Activated CD4-positive, alpha-beta T cell treated with anti-CD3 and anti-CD28 coated beads, Interleukin-2, amount 50 U/mL, for 16 hours (primary cell): ENCODE data around the gene HMGCS1.
"Not testable (repeated sequence)": the region's sequence is repeated elsewhere in the genome, so short reads cannot be mapped to it uniquely, and the experiment has no call there.

Experiments used
- DNase-seq: peaks from one replicate; pipeline ENCODE4 v3.0.0-alpha.2; 2020

Gene HMGCS1

DNA sequence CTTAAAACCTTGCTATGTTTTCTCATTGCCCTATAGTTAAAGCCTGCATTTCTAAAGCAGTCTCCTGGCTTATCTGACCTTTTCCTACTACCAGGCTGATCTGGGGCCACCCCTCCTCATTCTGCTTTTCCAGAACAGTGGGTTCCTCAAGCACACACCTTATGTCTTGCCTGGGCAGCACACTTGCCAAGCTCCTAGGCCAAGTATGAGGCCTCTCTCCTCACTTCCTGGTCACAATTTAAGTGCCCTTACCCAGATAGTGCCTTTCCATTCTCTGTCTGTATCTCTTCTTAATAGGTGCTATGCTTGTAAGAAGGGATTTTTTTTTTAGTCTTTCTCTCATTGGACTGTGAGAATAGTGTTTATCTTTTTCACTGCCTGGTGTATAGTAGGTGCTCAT lies 39.7 kb downstream of the HMGCS1 start:
- no peak for DNase-seq

DNA sequence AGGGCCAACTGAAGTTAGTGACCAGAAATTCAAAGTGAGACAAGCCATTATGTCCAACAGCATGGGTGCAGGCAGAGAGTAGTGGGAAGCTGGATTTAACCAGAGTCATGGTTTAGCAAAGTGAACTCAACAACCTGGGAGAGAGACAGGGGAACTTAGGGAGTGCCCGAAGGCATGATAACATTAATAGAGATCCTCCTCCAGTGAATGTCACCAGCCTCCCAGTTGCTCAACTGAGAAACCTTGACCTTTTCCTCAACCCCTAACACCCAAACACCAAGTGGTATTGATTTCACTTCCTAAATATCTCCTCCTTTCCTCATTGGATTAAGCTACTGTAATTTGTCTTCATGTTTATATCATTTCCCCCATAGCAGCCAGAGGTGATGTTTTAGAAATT lies 42.6 kb downstream of the HMGCS1 start:
- no peak for DNase-seq

DNA sequence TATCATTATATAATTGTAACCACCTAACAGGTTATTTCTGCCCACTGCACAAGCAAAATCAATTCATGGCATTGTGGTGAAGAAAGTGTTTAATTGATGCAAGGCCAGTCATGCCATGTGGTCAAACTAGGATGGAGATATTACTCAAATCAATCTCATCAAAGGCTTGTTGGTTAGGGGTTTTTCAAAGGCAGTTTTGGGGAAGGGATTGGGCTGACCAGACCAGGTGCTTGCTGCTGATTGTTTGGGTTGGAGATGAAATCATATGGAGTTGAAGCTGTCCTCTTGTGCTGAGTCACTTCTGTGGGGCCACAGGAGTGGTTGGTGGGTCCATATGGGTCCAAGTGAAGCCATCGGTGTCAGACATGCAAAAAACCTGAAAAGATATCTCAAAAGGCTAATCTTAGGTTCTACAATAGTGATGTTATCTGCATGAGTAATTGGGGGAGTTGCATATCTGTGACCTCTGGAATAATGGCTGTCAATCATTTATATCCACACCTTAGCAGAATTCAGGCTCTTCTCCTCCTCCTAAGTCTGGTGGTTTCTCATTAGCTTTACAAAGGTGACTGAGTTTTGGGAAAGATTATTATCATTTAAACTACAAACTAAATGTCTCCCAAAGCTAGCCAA lies 44.9 kb downstream of the HMGCS1 start:
- DNase-seq = no peak

DNA sequence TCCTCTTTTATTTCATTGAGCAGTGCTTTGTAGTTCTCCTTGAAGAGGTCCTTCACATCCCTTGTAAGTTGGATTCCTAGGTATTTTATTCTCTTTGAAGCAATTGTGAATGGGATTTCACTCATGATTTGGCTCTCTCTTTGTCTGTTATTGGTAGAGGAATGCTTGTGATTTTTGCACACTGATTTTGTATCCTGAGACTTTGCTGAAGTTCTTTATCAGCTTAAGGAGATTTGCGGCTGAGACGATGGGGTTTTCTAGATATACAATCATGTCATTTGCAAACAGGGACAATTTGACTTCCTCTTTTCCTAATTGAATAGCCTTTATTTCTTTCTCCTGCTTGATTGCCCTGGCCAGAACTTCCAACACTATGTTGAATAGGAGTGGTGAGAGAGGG lies 50.9 kb downstream of the HMGCS1 start:
- DNase-seq = not testable (repeated sequence)

DNA sequence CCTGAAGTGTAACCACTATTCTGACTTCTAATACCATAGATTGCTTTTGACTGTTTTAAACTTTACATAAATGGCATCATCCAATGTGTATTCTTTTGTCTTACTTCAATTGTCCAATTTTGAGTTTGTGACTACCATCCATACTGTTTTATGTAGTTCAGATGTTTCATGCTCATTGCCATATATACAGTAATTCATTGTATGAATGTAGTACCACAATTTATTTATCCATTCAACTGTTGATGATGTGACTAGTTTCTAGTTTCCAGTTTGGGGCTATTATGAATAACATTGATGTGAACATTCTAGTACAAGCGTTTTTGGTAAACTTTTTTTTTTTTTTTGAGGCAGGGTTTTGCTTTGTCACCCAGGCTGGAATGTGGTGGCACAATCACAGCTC lies 55.1 kb downstream of the HMGCS1 start:
- no peak for DNase-seq

DNA sequence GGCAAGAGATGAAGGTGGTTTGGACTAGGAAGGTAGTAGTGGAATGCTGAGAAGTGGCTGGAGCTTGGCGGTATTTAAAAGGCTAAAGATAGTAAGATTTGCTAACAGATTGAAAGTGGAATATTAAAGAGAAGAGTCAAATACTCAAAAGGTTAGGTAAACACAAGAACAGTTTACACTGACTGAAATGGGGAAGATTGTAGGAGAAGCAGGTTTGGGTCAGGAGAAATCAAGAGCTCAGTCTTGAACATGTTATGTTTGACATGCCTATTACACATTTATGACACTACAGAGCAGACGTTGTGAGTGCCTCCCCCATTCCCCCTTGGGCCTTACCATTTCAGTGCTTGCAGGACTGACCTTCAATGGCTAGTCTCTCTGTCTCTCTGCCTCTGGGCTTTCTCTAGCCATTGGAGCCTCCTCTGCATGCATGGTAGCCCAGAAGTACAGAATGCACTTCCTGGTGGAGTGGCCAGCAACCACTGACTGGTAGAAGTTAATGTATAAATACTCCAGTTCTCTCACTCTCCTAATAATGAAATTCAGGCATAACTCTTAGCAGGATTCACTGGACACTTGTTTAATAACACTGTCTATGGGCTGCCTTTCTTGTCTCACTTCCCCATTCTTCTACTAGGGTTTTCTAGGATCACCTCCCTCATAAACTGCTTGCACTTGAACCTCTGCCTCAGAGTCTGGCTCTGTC lies 56.8 kb downstream of the HMGCS1 start:
- DNase-seq = no peak

DNA sequence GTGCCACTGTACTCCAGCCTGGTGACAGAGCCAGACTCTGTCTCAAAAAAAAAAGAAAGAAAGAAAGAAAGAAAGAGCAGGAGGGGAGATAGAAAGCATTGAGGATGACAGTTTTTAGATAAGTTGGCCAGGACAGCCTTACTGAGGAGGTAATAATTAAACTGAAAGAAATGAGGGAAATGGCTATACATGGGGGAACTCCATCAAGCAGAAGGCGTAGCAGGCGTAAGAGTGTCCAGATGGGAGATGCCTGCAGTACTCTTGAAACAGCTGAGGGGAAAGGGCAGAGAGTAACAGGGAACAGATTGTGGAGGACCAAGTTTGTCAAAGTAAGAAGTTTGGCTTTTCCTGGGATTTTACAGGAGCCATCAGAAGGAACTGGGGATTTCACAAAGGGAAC lies 57.5 kb downstream of the HMGCS1 start:
- no peak for DNase-seq

DNA sequence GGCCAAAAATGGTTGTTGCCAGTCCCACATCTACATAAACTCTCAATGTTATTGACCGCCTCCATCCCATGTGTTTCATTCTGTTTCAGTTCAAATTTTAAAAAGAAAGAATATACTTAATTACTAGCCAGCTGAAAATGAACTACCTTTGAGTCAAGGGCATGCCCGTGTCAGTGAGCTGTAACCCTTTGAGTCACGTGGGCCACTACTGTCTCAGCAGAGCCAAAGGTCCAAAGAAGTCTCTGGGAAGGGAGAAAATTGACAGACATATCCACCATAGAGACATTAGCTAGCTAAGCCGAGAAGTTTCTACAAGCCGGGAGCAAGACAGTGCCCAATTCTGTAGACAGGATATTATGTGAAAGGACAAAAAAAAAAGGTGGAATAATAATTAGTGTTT lies 61.5 kb downstream of the HMGCS1 start:
- no peak for DNase-seq

DNA sequence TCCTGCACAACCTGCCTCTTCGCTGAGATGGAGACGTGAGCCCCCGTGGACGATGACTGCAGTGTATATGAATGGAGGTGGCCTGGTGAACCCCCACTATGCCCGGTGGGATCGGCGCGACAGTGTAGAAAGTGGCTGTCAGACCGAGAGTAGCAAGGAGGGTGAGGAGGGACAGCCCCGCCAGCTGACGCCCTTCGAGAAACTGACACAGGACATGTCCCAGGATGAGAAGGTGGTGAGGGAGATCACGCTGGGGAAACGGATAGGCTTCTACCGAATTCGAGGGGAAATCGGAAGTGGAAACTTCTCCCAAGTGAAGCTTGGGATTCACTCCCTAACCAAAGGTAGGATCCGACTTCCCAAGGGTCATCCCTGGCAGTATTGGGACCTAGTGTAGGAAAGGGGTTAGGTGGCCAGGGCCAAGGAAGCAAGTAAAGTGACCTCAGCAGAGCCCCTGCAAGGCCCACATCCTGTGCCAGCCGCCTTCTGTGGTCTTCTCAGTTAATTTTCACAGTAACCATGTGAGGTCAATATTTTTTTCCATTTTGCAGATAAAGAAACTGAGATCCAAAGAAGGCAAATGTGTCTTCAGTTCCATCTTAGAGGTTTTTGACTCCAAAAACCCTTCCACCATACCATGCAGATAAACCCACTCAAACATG lies 67.4 kb downstream of the HMGCS1 start:
- peak; percentile 8 for DNase-seq

DNA sequence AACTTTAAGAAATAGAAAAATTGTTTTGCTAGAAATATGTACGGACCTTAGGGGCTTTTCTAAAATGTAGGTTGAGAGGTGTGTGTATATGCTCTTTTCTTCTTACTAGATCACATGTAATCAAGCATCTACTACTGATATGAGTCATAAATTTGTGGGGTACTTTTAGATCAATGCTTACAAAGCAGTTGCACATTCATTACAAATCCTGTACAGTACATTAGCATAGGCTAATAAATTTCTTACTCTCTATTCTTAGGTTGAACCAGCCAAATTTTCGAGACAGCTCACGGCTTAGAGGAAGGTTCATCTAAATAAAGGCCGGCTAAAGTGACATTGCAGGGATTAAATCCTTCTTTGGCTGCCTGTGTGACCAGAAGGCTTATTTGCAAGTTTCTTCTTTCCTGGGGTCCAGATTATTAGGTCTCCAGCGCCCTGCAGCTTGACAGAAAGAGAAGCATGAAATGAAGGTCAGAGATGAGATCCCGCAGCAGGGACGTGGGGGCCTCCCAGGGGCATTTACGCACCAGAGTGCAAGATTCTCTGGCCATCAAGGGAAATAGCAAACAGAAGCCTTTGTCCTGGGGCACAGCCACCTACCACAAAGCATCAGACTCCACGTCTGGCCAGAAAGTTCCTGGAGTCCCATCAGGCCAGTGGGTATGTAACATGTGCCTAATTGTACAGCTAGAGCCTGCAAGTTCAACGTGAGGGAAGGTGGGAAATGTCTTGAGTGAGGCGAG lies 68.2 kb downstream of the HMGCS1 start:
- peak; percentile 52 for DNase-seq

DNA sequence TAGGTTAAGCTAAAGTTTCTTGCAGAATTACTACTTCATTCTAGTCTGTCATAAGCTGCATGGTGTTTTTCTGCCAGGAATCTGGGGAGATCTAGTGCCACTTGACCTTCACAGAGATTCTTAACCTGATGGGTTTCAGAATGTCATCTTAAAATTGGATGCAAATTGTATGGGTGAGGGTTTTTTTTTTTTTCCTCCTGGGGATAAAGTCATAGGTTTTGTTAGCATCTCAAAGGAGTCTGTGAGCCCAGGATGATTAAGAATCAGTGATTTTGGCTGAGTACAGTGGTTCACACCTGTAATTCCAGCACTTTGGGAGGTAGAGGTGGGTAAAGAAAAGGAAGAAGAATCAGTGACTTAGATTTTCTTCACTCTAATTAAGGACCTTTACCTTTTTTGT lies 69.9 kb downstream of the HMGCS1 start:
- DNase-seq = no peak

DNA sequence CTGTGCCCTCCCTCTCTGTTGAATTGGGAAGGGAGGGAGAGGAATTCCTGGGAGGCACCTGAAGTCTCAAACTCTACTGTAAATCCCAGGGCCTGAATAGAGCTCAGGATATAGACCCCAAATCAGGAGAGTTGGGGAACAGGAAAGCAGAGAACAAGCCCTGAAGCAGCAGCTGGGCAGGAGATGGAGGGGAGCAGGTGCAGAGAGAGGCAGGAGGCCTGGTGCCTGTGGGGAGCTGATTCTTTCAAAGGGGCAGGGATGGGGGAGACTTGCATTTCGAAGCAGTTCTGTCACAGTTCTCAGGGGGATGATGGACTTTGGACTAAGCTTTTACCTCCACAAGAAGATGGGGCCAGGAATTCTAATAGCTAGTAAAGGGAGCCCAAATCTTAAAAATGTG lies 71.0 kb downstream of the HMGCS1 start:
- no peak for DNase-seq
